ENCODE measurements around the gene CAT.

The CAT gene

GRCh38 chr11:34404280-34404679, 34.5 kb upstream of the CAT start:
- POLR2A ChIA-PET: no interaction called here
- DNase-seq (ENCODE audit: extremely low spot score): no peak
- TF ChIP-seq, protein P1, sequence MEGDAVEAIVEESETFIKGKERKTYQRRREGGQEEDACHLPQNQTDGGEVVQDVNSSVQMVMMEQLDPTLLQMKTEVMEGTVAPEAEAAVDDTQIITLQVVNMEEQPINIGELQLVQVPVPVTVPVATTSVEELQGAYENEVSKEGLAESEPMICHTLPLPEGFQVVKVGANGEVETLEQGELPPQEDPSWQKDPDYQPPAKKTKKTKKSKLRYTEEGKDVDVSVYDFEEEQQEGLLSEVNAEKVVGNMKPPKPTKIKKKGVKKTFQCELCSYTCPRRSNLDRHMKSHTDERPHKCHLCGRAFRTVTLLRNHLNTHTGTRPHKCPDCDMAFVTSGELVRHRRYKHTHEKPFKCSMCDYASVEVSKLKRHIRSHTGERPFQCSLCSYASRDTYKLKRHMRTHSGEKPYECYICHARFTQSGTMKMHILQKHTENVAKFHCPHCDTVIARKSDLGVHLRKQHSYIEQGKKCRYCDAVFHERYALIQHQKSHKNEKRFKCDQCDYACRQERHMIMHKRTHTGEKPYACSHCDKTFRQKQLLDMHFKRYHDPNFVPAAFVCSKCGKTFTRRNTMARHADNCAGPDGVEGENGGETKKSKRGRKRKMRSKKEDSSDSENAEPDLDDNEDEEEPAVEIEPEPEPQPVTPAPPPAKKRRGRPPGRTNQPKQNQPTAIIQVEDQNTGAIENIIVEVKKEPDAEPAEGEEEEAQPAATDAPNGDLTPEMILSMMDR (IDR thresholded peaks at IDR 0.05; ENCODE audit: control extremely low read depth, extremely low read depth, low read depth, missing control alignments): no peak
- CTCF ChIA-PET: interaction anchor here (1.6 kb wide), 1 partner anchor 23 kb away, joined by 6 read pairs; no protein-coding TSS in a partner anchor

- CTCF ChIA-PET: interaction anchor here (1.6 kb wide), 1 partner anchor 22 kb away, joined by 6 read pairs; no protein-coding TSS in a partner anchor
- TF ChIP-seq, protein P1 (IDR thresholded peaks at IDR 0.05; ENCODE audit: control extremely low read depth, extremely low read depth, low read depth, missing control alignments): no peak
- DNase-seq (ENCODE audit: extremely low spot score): no peak
Measured at GRCh38 chr11:34405079-34405858, 33.5 kb upstream of the CAT start.

DNA sequence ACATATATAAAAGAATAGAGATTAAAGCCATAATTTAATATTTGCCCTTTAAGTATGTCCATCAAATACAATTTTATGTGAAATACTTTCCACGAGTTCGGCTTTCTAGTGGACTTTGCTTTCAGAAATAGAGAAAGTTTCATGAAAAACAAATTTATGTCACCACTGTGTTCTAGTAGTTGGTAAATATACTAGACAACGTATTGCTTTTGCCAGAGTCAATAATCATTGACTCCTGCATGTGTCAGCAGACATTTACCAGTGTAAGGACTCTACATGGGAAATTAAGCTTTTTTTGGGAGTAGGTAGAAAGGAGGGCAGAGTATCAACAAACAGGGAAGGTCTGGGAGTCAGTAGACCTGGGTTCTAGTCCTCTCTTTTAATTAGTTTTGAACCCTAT, 32.3 kb upstream of the CAT start:
- TF ChIP-seq, protein P1 (IDR thresholded peaks at IDR 0.05; ENCODE audit: control extremely low read depth, extremely low read depth, low read depth, missing control alignments): no peak

More at GRCh38 chr11:34405079-34405858, 33.5 kb upstream of the CAT start:
- POLR2A ChIA-PET: no interaction called here

DNA sequence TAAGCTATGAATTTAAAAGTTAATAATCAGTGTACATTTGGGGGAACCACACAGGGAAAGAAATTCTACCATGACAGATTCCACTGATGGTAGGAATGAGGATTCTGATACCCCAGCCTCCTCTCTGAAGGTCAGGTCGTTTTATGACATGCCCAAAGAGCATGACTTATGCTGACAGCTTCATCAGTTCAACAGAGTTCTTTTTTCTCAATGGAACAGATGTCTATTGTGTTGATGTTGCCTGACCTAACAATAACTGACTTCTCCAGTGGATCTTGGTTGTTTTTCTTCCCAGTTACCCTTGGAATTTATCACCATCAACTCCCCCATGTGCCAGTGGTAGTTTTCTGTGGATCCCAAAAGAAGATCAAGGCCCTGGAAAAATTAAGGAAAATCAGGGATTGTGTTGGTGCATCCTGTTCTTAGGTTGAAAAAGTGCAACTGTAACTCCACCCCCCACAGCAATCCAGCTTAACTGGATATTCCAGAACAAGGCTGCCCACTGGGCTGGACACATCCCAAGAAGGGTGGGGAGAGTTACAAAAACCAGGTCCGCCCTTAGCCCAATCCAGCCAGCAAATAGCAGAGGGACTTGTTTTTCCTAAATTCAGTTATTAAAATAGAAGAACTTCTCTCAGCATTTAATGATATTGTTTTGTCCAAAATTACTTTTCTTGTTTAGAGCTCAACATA, 31.5 kb upstream of the CAT start:
- POLR2A ChIA-PET: no interaction called here
- DNase-seq (ENCODE audit: extremely low spot score): no peak

More for the DNA sequence above, 32.3 kb upstream of the CAT start:
- no peak for DNase-seq (ENCODE audit: extremely low spot score)
- CTCF ChIA-PET: no interaction called here
- POLR2A ChIA-PET: no interaction called here

GRCh38 chr11:34408580-34409172, 30.1 kb upstream of the CAT start:
- ChIA-PET POLR2A (no interaction called here), CTCF (interaction anchor here (0.9 to 1.0 kb wide), 2 partner anchors 9 to 105 kb away, joined by 3 read pairs; partner anchors contain the start of gene ELF5)
- no peak for DNase-seq (ENCODE audit: extremely low spot score)
- TF ChIP-seq, protein P1 (IDR thresholded peaks at IDR 0.05; ENCODE audit: control extremely low read depth, extremely low read depth, low read depth, missing control alignments): no peak

More for the DNA sequence above, 31.5 kb upstream of the CAT start:
- TF ChIP-seq, protein P1 (IDR thresholded peaks at IDR 0.05; ENCODE audit: control extremely low read depth, extremely low read depth, low read depth, missing control alignments): no peak
- CTCF ChIA-PET: no interaction called here

- ChIA-PET CTCF (interaction anchor here (1.4 kb wide), 1 partner anchor 235 kb away, joined by 3 read pairs; no protein-coding TSS in a partner anchor), POLR2A (no interaction called here)
- TF ChIP-seq, protein P1 (IDR thresholded peaks at IDR 0.05; ENCODE audit: control extremely low read depth, extremely low read depth, low read depth, missing control alignments): no peak
Measured at GRCh38 chr11:34411111-34411510, 27.6 kb upstream of the CAT start.

More at GRCh38 chr11:34411111-34411510, 27.6 kb upstream of the CAT start:
- no peak for DNase-seq (ENCODE audit: extremely low spot score)
